CD4-positive, alpha-beta T cell treated with Interleukin-1 beta for 1 hour (primary cell): Measurements from ENCODE around the gene RAB11B.
A peak's percentile ranks its signal among the peaks of the same experiment; 100 is the strongest.
"Not testable (repeated sequence)": the region's sequence is repeated elsewhere in the genome, so short reads cannot be mapped to it uniquely, and the experiment has no call there.

Experiments used
- DNase-seq, 2 donors: peaks; one replicate each; pipeline ENCODE4 v3.0.0-alpha.2; 2020 to 2022

Gene RAB11B

DNA sequence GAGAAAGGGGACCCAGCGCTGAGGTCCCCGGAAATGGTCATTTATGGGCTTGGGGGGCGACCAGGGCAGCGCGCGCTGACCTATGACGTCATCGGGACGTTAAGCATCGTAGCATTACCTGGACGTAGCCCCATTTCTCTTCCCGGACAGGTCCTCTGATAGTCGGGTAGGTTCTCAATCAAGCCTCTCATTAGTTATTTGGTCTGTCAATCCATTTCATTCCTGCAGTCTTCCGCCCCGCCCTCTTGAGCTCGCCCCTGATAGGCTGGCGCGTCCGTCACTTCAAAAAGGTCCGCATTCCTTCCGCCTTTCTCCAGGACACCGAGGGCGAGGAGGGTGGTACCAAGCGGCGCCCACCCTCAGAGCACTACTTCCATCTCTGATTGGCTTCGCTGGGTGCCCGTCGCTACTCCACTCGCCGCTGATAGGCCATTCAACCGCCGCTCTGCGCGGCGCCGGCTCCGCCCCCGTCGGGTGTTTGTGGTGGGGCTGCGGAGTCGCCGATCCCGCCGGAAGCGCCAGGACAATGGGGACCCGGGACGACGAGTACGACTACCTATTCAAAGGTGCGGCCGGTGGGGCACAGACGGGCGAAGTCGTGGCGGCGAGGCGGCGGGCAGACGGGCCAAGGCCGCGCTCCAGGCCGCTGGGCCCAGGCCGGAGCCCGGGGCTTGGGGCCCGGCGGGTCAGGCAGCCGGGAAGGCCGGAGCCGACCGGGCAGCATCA, at the start of gene RAB11B:
Gene RAB11B, plus strand, starts transcription at position 470 of the 726 bp plus-strand sequence. Its CDS starts 57 bp downstream, at position 527.
- peak; percentile 99 to 100 for DNase-seq

DNA sequence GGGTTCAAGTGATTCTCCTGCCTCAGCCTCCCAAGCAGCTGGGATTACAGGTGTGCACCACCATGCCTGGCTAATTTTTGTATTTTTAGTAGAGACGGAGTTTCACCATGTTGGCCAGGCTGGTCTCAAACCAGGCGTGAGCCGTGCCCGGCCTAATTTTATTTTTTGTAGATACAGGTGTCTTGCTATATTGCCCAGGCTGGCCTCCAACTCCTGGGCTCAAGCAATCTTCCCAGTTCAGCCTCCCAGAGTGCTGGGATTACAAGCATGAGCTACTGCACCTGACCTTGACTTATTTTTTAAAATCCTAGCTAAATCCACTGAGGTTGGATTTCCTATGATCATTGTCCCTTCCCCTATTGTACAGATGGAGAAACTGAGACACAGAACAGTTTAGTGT, 48.7 kb upstream of the RAB11B start:
- DNase-seq, result not testable (repeated sequence)

DNA sequence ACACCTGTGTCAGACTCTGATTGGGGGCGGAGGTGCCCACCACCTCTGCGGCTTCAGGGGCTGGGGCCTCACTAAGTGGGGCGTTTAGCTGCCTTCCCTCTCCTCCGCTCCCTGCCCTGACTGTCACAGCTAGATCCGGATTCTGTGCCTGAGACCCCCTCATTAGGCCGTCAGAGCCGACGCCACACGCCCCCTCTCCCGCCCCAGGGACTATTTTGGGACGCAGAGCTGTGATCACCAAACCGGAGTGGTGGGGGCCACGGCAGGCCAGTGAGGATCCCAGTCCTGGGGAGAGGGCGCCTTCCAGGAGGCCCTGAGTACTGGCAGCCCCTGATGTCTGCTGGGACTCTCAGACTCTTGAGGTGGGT, 47.9 kb upstream of the RAB11B start:
- no peak for DNase-seq

GRCh38 chr19:8342684-8343482, 47.3 kb upstream of the RAB11B start, which contains the start of gene KANK3:
TSS of gene KANK3 (minus strand) at chr19:8343262. CDS start at chr19:8337828, 5,434 bp downstream.
- peak; percentile 93 to 94 for DNase-seq

DNA sequence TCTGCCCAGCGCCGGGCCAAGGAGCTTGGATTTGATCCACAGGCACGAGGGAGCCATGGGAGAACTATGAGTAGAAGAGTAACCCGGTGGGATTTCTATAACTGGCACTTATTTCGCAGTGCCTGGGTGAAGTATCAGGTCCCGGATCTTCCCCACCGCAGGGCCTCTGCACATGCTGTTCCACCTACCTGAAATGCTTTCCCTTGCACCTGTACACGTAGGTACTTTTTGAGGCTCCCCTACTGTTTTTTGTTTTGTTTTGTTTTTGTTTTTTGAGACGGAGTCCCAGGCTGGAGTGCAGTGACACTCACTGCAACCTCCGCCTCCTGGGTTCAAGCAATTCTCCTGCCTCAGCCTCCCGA, 46.7 kb upstream of the RAB11B start:
- no peak for DNase-seq

DNA sequence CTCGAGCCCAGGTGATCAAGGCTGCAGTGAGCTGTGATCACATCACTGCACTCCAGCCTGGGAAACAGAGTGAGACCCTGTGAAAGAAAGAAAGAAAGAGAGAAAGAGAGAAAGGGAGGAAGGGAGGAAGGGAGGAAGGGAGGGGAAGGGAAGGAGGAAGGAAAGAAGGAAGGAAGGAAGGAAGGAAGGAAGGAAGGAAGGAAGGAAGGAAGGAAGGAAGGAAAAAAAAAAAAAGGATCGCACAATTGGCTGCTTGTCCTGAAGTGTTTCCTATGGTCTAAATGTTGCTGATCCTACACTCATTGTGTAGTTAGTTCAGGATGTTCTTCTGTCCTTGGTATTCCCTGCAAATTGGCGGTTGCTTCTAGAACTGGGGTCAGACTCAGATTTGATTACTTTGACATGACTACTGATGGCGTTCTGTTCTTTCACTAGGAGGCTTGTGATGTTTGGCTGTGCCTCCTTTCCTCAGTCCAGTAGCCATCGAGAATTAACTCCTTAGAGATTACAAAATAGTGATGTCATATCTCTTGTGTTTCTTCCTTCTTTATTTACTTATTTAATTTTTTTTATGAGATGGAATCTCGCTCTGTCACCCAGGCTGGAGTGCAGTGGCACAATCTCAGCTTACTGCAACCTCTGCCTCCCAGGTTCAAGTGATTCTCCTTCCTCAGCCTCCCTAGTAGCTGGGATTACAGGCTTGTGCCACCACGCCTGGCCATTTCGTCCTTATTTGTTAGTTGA, 40.4 kb upstream of the RAB11B start:
- DNase-seq, result not testable (repeated sequence)

DNA sequence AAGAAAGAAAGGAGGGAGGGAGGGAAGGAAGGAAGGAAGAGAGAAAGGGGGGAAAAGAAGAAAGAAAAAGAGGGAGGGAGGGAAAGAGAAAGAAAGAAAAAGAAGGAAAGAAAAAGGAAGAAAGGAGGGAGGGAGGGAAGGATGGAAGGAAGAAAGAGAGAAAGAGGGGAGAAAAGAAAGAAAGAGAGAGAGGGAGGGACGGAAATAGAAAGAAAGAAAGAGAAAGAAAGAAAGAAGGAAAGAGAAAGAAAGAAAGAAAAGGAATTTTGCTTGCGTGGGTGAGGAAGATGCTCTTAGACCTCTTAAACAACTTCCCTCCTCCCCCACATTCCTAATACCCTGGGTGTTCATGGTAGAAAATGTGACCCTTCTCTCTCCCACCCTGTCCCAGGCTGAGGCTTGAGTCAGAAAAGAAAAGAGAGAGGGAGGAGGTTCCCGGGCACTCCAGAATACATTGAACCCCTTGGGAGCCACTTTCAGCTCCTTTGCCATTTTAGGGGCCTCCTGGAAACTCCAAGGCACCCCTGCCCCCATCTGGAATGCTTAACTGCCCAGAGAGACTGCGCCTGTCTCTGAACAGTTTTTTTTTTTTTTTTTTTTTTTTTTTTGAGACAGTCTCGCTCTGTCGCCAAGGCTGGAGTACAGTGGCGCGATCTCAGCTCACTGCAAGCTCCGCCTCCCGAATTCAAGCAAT, 37.9 kb upstream of the RAB11B start:
- no peak for DNase-seq

- not testable (repeated sequence) for DNase-seq
Measured at GRCh38 chr19:8352845-8353244, 37.3 kb upstream of the RAB11B start.

DNA sequence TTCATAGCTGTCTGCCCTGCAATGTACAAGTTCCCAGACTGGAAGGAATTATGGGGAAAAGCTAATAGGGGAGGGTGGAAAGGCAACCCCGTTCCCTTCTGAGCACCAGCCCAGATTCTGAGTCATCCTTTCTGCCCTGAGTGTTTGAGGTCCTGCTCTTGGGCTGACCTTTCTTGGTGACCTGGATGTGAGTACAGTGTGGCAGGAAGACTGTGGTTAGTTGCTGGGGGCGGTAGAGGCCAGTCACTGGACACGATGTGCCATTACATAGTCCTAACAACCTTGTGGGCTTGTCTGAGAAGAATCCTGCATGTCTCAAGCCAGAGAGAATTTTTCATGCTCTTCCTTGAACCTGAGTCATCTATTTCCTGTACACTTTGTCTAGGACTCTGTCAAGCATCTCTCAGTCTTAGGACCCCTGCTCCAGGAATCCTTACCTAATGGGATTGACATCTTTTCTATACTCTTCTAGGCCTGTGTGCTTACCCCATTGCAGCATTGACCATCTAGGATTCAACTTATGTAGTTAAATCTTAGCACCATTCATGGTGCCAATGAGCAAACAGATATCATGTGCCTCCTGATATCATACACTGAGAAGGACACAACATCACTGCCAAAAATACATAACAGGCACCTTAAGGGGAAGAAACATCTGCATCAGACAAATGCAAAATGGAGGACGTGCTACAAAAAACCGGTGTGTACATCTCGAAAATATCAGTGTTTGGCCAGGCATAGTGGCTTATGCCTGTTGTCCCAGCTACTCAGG, 34.3 kb upstream of the RAB11B start:
- peak in 1 of 2 donors; percentile 9 for DNase-seq

- no peak for DNase-seq
Measured at GRCh38 chr19:8357007-8357521, 33.1 kb upstream of the RAB11B start.

DNA sequence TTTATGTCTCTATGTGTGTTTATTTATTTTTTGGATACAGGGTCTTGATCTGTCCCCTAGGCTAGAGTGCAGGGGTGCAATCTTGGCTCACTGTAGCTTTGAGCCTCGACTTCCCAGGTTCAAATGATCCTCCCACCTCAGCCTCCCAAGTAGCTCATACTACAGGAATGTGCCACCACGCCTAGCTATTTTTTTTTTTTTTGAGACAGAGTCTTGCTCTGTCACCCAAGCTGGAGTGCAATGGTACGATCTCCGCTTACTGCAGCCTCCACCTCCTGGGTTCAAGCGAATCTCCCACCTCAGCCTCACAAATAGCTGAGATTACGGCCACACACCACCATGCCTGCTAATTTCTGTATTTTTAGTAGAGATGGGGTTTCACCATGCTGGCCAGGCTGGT, 31.2 kb upstream of the RAB11B start:
- DNase-seq, result no peak

- no peak for DNase-seq
Measured at GRCh38 chr19:8360196-8360595, 30.0 kb upstream of the RAB11B start.

- DNase-seq, result peak in 1 of 2 donors; percentile 16
Measured at GRCh38 chr19:8361921-8362793, 28.0 kb upstream of the RAB11B start.

- DNase-seq, result peak; percentile 32 to 49
Measured at GRCh38 chr19:8363803-8364771, 26.1 kb upstream of the RAB11B start, which contains the start of gene ANGPTL4. TSS of gene ANGPTL4 (plus strand) at chr19:8364155. CDS start at chr19:8364322, 167 bp downstream.

DNA sequence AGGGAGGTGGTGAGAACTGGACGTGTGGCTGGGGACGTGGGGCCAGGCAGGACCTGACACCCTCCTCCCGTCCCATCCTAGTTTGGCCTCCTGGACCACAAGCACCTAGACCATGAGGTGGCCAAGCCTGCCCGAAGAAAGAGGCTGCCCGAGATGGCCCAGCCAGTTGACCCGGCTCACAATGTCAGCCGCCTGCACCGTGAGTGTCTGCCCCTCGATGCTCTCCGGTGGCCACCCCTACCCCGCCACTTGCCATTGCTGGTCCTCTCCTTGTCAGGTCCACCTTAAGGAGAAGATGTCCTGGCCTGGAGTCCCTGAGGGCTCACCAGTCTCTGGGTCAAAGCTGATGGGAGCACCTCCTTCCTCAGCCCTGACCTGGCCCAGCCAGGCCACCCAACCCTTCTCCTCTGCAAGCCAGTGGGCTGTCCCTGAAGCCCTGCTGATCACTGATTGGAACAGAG, 24.0 kb upstream of the RAB11B start:
- no peak for DNase-seq

- no peak for DNase-seq
Measured at GRCh38 chr19:8366961-8367326, 23.2 kb upstream of the RAB11B start.

DNA sequence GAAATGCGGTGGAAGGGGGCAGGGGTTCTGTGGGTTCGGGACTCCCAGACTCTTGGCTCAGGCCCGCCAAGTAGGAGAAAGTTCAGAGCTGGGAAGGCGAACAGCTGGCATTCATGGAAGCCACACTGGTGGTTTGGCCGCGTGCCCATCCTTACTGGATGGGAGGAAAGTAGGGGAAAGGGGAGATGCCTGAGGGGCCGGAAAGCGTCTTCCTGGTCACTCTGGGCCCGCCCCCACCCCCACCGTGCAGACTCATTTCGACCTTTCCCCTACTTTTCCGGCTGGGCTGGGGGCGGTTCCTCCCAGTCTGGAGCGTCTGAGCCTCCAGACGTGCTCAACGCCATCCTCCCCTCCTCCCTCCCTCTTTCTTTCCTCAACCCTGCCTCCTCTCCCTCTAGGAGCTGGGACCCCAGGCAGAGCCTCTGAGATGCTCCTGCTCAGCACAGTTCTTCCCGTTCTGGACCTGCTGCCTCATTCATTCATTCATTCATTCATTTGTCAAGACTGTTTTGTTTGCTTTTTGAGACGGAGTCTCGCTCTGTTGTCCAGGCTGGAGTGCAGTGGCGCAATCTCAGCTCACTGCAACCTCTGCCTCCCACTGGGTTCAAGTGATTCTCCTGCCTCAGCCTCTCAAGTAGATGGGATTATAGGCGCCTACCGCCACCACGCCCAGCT, 22.7 kb upstream of the RAB11B start:
- DNase-seq, result no peak

- DNase-seq, result no peak
Measured at GRCh38 chr19:8370176-8371010, 19.8 kb upstream of the RAB11B start.
